Measurements from ENCODE around the gene PNPLA7. TPM values are rescaled to one million over a fixed set of nuclear protein-coding genes. Genes with fewer than 3 reads are reported as not detected.
"Not testable (repeated sequence)": the region's sequence is repeated elsewhere in the genome, so short reads cannot be mapped to it uniquely, and the experiment has no call there.

The PNPLA7 gene
- total RNA-seq, 1 donor from 2014 or later, result 0.04 TPM

DNA sequence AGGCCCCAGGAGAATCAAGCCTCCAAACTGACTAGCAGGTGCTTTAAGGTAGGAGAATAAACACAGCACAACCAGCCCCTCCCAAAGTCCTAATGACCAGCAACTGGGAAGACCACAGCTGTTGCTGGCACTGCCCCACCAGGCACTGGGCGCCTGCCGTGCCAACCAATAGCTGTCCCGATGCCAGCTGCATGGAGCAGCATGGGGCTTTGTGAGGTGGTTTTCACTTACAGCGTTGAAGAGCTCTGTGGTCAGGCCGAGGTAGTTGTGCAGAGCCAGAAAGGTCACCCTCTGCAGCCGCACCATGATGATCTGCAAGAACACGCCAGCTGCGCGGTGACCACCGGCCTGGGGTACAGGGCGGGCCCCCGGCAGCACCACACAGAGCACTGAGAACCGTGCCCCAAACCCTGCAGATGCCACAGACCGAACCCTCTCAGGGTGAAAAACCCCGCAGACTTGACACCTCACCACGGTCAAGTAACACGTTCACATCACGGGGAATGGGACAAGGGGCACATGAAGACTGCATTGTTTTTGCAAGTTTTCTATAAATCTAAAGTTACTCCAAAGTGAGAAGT is 28.7 kb downstream of the PNPLA7 start:
- Histone ChIP-seq H3K27me3 (ENCODE audit: control insufficient read depth, insufficient read depth, low read length) (no peaks in the 10 kb centered on the region), H3K4me3 (ENCODE audit: low read depth, low read length) (no peak overlapping the region), H3K36me3 (ENCODE audit: control insufficient read depth, insufficient read depth, low read length) (no peaks in the 10 kb centered on the region)
- TF ChIP-seq CTCF (IDR thresholded peaks at IDR 0.05; ENCODE audit: insufficient read depth, low read length, poor library complexity, severe bottlenecking), result no peak
- no peak for DNase-seq (ENCODE audit: low read depth)

DNA sequence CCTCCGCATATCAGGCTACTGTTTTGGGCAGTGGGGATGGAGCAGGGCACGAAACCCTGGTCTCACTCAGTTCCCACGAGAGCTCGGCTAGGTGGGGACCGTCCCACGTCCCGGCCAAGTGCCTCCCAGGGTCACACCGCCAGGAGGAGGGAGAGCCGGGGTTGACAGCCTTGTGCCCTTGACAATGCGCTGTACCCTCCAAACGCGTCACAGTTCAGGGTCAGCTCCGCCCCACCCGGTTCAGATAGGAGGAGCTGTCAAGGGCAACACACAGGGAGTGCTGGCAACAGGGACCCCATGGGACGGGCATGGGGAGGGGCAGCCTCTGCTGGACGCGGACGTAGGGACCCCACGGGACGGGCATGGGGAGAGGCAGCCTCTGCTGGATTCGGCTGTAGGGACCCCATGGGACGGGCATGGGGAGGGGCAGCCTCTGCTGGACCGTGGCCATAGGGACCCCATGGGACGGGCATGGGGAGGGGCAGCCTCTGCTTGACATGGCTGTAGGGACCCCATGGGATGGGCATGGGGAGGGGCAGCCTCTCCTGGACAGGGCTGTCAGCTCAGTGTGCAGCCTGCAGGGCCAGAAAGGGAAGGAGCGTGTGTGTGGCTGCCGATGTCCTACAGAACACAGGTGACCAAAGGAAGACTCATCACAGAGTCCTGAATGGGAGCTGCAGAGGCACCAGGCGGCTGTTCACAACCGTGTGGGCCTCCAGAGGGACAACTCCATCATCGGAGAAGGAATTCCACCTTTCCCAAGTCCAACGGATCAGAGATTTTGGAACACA is 29.4 kb downstream of the PNPLA7 start:
- Histone ChIP-seq H3K27me3 (ENCODE audit: control insufficient read depth, insufficient read depth, low read length) (no peaks in the 10 kb centered on the region), H3K36me3 (ENCODE audit: control insufficient read depth, insufficient read depth, low read length) (no peaks in the 10 kb centered on the region), H3K4me3 (ENCODE audit: low read depth, low read length) (no peak overlapping the region)
- no peak for DNase-seq (ENCODE audit: low read depth)
- TF ChIP-seq CTCF (IDR thresholded peaks at IDR 0.05; ENCODE audit: insufficient read depth, low read length, poor library complexity, severe bottlenecking), result no peak

DNA sequence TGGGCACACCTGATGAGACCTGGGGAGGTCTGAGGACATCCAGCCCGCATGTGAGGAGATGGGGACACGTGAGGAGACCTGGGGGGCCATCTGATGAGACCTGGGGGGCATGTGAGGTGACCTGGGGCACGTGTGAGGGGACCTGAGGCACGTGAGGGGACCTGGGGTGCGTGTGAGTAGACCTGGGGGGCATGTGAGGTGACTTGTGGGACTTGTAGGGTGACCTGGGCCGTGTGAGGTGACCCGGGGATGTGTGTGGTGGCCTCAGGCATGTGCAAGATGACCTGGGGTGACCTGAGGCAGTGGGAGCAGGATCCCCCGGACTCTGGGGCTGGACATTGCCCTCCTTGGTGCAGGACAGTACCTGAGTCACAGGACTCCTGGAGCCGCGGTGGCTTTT is 30.6 kb downstream of the PNPLA7 start:
- no peak for TF ChIP-seq CTCF (IDR thresholded peaks at IDR 0.05; ENCODE audit: insufficient read depth, low read length, poor library complexity, severe bottlenecking)
- no peak for DNase-seq (ENCODE audit: low read depth)
- Histone ChIP-seq H3K36me3 (ENCODE audit: control insufficient read depth, insufficient read depth, low read length) (no peaks in the 10 kb centered on the region), H3K4me3 (ENCODE audit: low read depth, low read length) (no peak overlapping the region), H3K27me3 (ENCODE audit: control insufficient read depth, insufficient read depth, low read length) (no peaks in the 10 kb centered on the region)

GRCh38 chr9:137518661-137519459 is 31.3 kb downstream of the PNPLA7 start:
- not testable (repeated sequence) for DNase-seq (ENCODE audit: low read depth)

GRCh38 chr9:137516144-137516917 is 33.9 kb downstream of the PNPLA7 start:
- H3K36me3 ChIP-seq (ENCODE audit: control insufficient read depth, insufficient read depth, low read length), result no peaks in the 10 kb centered on the region
- no peak for TF ChIP-seq CTCF (IDR thresholded peaks at IDR 0.05; ENCODE audit: insufficient read depth, low read length, poor library complexity, severe bottlenecking)

More at GRCh38 chr9:137518661-137519459, 31.3 kb downstream of the PNPLA7 start:
- H3K4me3 ChIP-seq (ENCODE audit: low read depth, low read length); H3K36me3 ChIP-seq (ENCODE audit: control insufficient read depth, insufficient read depth, low read length); H3K27me3 ChIP-seq (ENCODE audit: control insufficient read depth, insufficient read depth, low read length): not testable (repeated sequence)

More at GRCh38 chr9:137516144-137516917, 33.9 kb downstream of the PNPLA7 start:
- no peak overlapping the region for H3K4me3 ChIP-seq (ENCODE audit: low read depth, low read length)
- H3K27me3 ChIP-seq (ENCODE audit: control insufficient read depth, insufficient read depth, low read length), result no peaks in the 10 kb centered on the region
- DNase-seq (ENCODE audit: low read depth), result no peak
